GM12872 (cell line): ENCODE results near the gene EFCAB5.

Experiments used
- TF ChIP-seq, protein P1 (sequence below): IDR thresholded peaks from 3 replicates; pipeline ENCODE4 v1.5.1; 2011; ENCODE audit warnings: low read depth, mild to moderate bottlenecking, low read length, moderate library complexity; ENCODE audit not compliant: insufficient read depth

EFCAB5 gene

GRCh38 chr17:29941334-29941733 is at the start of gene EFCAB5:
TSS of gene EFCAB5 (plus strand) at chr17:29941634. CDS start at chr17:29941797, 163 bp downstream.
- TF ChIP-seq, protein P1, sequence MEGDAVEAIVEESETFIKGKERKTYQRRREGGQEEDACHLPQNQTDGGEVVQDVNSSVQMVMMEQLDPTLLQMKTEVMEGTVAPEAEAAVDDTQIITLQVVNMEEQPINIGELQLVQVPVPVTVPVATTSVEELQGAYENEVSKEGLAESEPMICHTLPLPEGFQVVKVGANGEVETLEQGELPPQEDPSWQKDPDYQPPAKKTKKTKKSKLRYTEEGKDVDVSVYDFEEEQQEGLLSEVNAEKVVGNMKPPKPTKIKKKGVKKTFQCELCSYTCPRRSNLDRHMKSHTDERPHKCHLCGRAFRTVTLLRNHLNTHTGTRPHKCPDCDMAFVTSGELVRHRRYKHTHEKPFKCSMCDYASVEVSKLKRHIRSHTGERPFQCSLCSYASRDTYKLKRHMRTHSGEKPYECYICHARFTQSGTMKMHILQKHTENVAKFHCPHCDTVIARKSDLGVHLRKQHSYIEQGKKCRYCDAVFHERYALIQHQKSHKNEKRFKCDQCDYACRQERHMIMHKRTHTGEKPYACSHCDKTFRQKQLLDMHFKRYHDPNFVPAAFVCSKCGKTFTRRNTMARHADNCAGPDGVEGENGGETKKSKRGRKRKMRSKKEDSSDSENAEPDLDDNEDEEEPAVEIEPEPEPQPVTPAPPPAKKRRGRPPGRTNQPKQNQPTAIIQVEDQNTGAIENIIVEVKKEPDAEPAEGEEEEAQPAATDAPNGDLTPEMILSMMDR, result no peak

DNA sequence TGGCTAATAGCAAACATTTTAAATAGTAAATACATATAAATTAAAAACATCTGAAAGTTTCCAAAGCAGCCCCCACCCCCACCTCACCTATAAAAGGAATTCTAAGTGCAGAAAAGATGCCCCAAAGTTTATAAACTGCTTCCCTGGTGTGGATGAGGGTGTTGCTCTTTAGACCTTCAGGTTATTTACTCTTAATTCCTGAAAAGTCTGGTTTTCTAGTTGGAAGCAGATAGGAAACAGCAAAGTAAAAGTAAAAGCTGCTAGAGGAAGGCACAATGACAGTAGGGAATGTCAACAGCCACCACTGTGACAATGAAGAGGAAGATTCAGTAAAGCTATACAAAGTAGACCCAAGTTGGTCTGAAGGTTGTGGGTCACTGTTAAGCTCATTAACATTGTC is 49.2 kb upstream of the EFCAB5 start:
- TF ChIP-seq, protein P1, result no peak

DNA sequence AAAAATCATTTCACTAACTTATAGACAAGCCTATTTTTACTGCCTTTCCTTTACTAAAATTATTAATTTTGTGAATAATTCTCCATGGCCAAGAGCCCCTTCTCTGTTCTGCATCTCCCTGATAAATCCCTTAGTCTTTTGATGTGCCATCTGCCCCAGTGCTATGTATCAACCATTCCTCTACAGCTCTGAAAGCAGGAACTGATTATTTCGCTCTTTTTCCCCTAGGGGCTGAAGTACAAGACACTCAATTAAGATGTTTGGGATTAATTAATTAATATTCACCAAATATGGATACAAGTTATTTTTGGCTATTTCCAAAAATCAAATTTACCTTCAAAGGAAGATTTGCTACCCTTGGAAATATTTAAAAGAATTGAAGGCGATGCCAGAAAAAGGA is 38.0 kb upstream of the EFCAB5 start:
- TF ChIP-seq, protein P1, result no peak

- TF ChIP-seq, protein P1, result no peak
These were observed 36.2 kb upstream of the EFCAB5 start for GRCh38 chr17:29905086-29905878.

- TF ChIP-seq, protein P1, result no peak
These were observed 35.6 kb upstream of the EFCAB5 start for GRCh38 chr17:29905879-29906167.

GRCh38 chr17:29906969-29907368 is 34.5 kb upstream of the EFCAB5 start:
- TF ChIP-seq, protein P1, result no peak

DNA sequence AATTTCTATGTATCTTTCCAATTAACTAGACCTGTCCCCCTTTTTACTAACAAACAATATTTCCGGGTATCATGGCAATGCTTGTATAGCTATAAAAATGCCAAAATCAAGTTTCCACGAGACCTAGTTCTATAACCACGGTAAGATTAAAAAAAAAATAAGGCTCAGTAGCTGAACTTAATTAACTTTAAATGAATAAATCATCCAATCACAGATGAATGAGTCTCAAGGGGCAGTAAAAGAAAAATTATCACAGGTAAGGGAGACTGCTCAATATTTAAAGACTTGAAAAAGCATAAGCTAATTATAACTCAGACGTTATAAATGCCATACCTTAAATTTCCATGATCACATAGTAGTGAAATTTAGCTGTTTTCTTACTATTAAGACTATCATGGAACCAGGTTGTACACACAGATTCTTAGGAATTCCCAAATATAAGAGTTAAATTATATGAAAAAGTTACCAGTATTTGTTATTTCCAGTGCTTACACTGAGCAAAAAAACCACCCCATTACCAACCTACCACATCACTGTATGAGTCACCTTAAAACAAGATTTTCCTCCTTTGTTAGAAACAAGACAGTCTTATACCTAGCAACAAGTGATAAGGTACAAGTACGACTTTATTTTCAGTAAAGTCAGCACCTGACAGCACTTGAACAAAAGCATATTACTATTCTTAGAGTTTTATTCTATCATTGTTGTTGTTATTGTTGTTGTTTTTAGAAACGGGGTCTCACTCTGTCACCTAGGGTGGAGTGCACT is 32.0 kb upstream of the EFCAB5 start:
- TF ChIP-seq, protein P1, result no peak
